Loucy (cell line): ENCODE measurements around the gene GPBP1.
A peak's percentile ranks its signal among the peaks of the same experiment; 100 is the strongest.
"Not testable (repeated sequence)": the region's sequence is repeated elsewhere in the genome, so short reads cannot be mapped to it uniquely, and the experiment has no call there.

ENCODE experiments used
- H2AFZ ChIP-seq: fragments of 200-600 bp; sonication (generic); 2 replicates; pipeline ENCODE4 v1.6.0; 2016; ENCODE audit warnings: antibody characterized with exemption, mild to moderate bottlenecking, low read length, moderate library complexity
- H3F3A ChIP-seq: fragments of 200-600 bp; 2 replicates; pipeline ENCODE4 v1.6.0; 2016; ENCODE audit warnings: antibody characterized with exemption, low read depth, mild to moderate bottlenecking
- H3K27me3 ChIP-seq: fragments of 200-600 bp; sonication (generic); 2 replicates; pipeline ENCODE4 v1.6.1; 2014; ENCODE audit warnings: low read length, mild to moderate bottlenecking; ENCODE audit not compliant: insufficient read depth, poor library complexity, severe bottlenecking
- H3K36me3 ChIP-seq: fragments of 200-600 bp; sonication (generic); 2 replicates; pipeline ENCODE4 v1.6.1; 2016; ENCODE audit warnings: low read length; ENCODE audit not compliant: insufficient read depth
- H3K4me1 ChIP-seq: fragments of 200-600 bp; sonication (generic); 2 replicates; pipeline ENCODE4 v1.5.1; 2014; ENCODE audit warnings: low read length, mild to moderate bottlenecking; ENCODE audit not compliant: insufficient read depth, poor library complexity, severe bottlenecking
- H3K4me2 ChIP-seq: fragments of 200-600 bp; sonication (generic); 2 replicates; pipeline ENCODE4 v1.6.0; 2014; ENCODE audit warnings: antibody characterized with exemption, low read length, low read depth, mild to moderate bottlenecking; ENCODE audit not compliant: poor library complexity, severe bottlenecking
- H3K4me3 ChIP-seq: fragments of 200-600 bp; sonication (generic); 2 replicates; pipeline ENCODE4 v1.5.1; 2014; ENCODE audit warnings: low read length, mild to moderate bottlenecking, mixed read lengths; ENCODE audit not compliant: poor library complexity, severe bottlenecking
- H3K79me2 ChIP-seq: fragments of 200-600 bp; sonication (generic); 2 replicates; pipeline ENCODE4 v1.6.1; 2014; ENCODE audit warnings: low read length; ENCODE audit not compliant: insufficient read depth
- H3K9ac ChIP-seq: fragments of 200-600 bp; sonication (generic); 2 replicates; pipeline ENCODE4 v1.6.0; 2014; ENCODE audit warnings: mild to moderate bottlenecking, low read depth, low read length, moderate library complexity; ENCODE audit not compliant: poor library complexity, severe bottlenecking
- H3K9me2 ChIP-seq: fragments of 200-600 bp; sonication (generic); replicated peaks from 2 replicates; pipeline ENCODE4 v1.6.1; 2016; ENCODE audit warnings: low read depth, low read length, mixed read lengths
- H3K9me3 ChIP-seq: fragments of 200-600 bp; sonication (generic); 2 replicates; pipeline ENCODE4 v1.6.1; 2014; ENCODE audit warnings: mild to moderate bottlenecking, antibody characterized with exemption, low read length, low read depth; ENCODE audit not compliant: insufficient read depth
- H4K20me1 ChIP-seq: fragments of 200-600 bp; sonication (generic); 2 replicates; pipeline ENCODE4 v1.6.0; 2014; ENCODE audit warnings: antibody characterized with exemption, low read length, mild to moderate bottlenecking; ENCODE audit not compliant: insufficient read depth, poor library complexity, severe bottlenecking
- CTCF ChIP-seq: fragments of 200-600 bp; sonication (generic); conservative IDR thresholded peaks from 2 replicates; pipeline ENCODE4 v1.5.1; 2014; ENCODE audit warnings: mild to moderate bottlenecking, antibody characterized with exemption, low read length
- EZH2phosphoT487 ChIP-seq: fragments of 200-600 bp; IDR thresholded peaks from 2 replicates; pipeline ENCODE4 v1.6.1; 2018; ENCODE audit warnings: antibody characterized with exemption, mild to moderate bottlenecking, moderate library complexity, borderline replicate concordance

Gene GPBP1

DNA sequence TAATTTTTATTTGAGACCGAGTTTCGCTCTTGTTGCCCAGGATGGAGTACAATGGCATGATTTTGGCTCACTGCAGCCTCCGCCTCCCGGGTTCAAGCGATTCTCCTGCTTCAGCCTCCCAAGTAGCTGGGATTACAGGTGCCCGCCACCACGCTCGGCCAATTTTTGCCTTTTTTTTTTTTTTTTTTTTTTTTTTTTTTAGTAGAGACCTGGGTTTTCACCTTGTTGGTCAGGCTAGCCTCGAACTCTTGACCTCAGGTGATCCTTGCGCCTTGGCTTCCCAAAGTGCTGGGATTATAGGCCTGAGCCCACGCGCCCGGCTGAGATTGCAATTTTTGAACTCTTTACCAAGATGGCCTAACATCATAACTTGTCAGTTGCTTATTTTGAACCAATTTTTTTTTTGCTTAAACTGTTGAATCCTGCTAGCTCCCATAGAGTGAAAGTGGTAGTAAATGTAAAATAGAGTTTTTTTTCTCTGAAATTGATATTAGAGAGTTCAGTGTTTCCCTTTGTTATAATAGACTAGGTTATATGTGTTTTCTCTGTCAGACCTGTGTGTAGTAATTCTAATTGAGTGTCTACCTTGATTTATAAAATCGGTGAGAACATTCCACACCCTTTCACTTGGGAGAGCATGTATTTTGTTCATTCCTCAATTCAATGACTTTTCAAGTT lies 3.8 kb downstream of the GPBP1 start:
- Histone ChIP-seq H3K4me3 (peak overlapping the region; percentile 96), H3K36me3 (no peaks in the 10 kb centered on the region), H3K4me1 (peaks cover 41% of the 10 kb centered on the region), H3K4me2 (peak overlapping the region; percentile 92), H3F3A (no peaks in the 10 kb centered on the region), H3K9me3 (no peaks in the 10 kb centered on the region), H4K20me1 (peaks cover 85% of the 10 kb centered on the region), H3K9me2 (no peaks in the 10 kb centered on the region), H3K27me3 (no peaks in the 10 kb centered on the region), H3K9ac (peak overlapping the region; percentile 99), H2AFZ (no peak overlapping the region), H3K79me2 (peaks cover 88% of the 10 kb centered on the region)
- TF ChIP-seq EZH2phosphoT487 (no peak), CTCF (no peak)

GRCh38 chr5:57178238-57178637 lies 4.4 kb downstream of the GPBP1 start:
- H3K27me3 ChIP-seq, H3K9me2 ChIP-seq, H3F3A ChIP-seq, H3K36me3 ChIP-seq, H2AFZ ChIP-seq, H3K9me3 ChIP-seq: not testable (repeated sequence)
- Histone ChIP-seq H3K4me1 (peaks cover 38% of the 10 kb centered on the region), H3K79me2 (peaks cover 94% of the 10 kb centered on the region), H4K20me1 (peaks cover 91% of the 10 kb centered on the region), H3K4me2 (peak overlapping the region; percentile 92), H3K9ac (peak overlapping the region; percentile 99), H3K4me3 (peak overlapping the region; percentile 96)

- no peaks in the 10 kb centered on the region for H3K27me3 ChIP-seq
- peaks cover 41% of the 10 kb centered on the region for H3K4me1 ChIP-seq
- H3K9me3 ChIP-seq, result no peaks in the 10 kb centered on the region
- no peak overlapping the region for H2AFZ ChIP-seq
- peaks cover 98% of the 10 kb centered on the region for H4K20me1 ChIP-seq
- H3K9me2 ChIP-seq, result no peaks in the 10 kb centered on the region
- peak overlapping the region; percentile 99 for H3K9ac ChIP-seq
- peak overlapping the region; percentile 92 for H3K4me2 ChIP-seq
- peaks cover 100% of the 10 kb centered on the region for H3K79me2 ChIP-seq
- TF ChIP-seq EZH2phosphoT487 (no peak), CTCF (no peak)
- no peaks in the 10 kb centered on the region for H3F3A ChIP-seq
- peaks cover 10% of the 10 kb centered on the region; the same call in 1 of the 2 replicates for H3K36me3 ChIP-seq
- peak overlapping the region; percentile 96 for H3K4me3 ChIP-seq
Observed at GRCh38 chr5:57179262-57180200, 5.7 kb downstream of the GPBP1 start.
